Epithelial cell of proximal tubule (primary cell): ENCODE data around the gene CDKL4. TPM values are rescaled to one million over a fixed set of nuclear protein-coding genes. Genes with fewer than 3 reads are reported as not detected.
"Not testable (repeated sequence)": the region's sequence is repeated elsewhere in the genome, so short reads cannot be mapped to it uniquely, and the experiment has no call there.

ENCODE experiments used
- DNase-seq: peaks from one replicate; pipeline ENCODE4 v3.0.0-alpha.2; 2011; ENCODE audit warnings: low read depth
- H3K4me3 ChIP-seq: 2 replicates; pipeline ENCODE4 v1.5.1; 2011; ENCODE audit warnings: low read depth, mild to moderate bottlenecking, low read length
- CTCF ChIP-seq: conservative IDR thresholded peaks from 2 replicates; pipeline ENCODE4 v1.5.1; 2012; ENCODE audit warnings: low read depth, mild to moderate bottlenecking, low read length
- total RNA-seq: library from RNA; depleted of rRNA; stranded (reverse); fragments of >200 nt; gene quantifications from 2 replicates; pipeline ENCODE4 v1.2.3, GENCODE V29; 2015

CDKL4 gene
- total RNA-seq, 1 donor from 2014 or later = 0.23 TPM

- H3K4me3 ChIP-seq = no peak overlapping the region
- TF ChIP-seq CTCF = no peak
- DNase-seq = no peak
These were observed 9.2 kb upstream of the CDKL4 start for GRCh38 chr2:39252888-39253518.

- no peak for DNase-seq
- H3K4me3 ChIP-seq = no peak overlapping the region
- TF ChIP-seq CTCF = no peak
These were observed 3.8 kb upstream of the CDKL4 start for GRCh38 chr2:39247512-39248043.

- TF ChIP-seq CTCF = no peak
- DNase-seq = no peak
- H3K4me3 ChIP-seq = no peak overlapping the region
These were observed 2.7 kb upstream of the CDKL4 start for GRCh38 chr2:39246382-39246980.

- DNase-seq, H3K4me3 ChIP-seq: not testable (repeated sequence)
These were observed 1.3 kb upstream of the CDKL4 start for GRCh38 chr2:39244963-39245625.

GRCh38 chr2:39244241-39244862 is 582 bp upstream of the CDKL4 start:
- not testable (repeated sequence) for H3K4me3 ChIP-seq, DNase-seq

- DNase-seq = no peak
- no peak for TF ChIP-seq CTCF
- H3K4me3 ChIP-seq = no peak overlapping the region
These were observed 2.2 kb downstream of the CDKL4 start for GRCh38 chr2:39241588-39241987.

GRCh38 chr2:39240758-39241157 is 3.0 kb downstream of the CDKL4 start:
- no peak for TF ChIP-seq CTCF
- no peak overlapping the region for H3K4me3 ChIP-seq
- DNase-seq = no peak

GRCh38 chr2:39234754-39235153 is 9.0 kb downstream of the CDKL4 start:
- DNase-seq = no peak
- H3K4me3 ChIP-seq = no peak overlapping the region
- TF ChIP-seq CTCF = no peak
